ENCODE results near the gene ZBTB12. TPM values are rescaled to one million over a fixed set of nuclear protein-coding genes. Genes with fewer than 3 reads are reported as not detected.

The ZBTB12 gene
- total and polyA plus RNA-seq, 9 of the 15 experiments (the other 6 are each of a cell fraction or from before 2014, with no cell fraction given), result 0.03 to 12.4 (median 5.8) TPM; not detected in 1

GRCh38 chr6:31884528-31885035, 17.3 kb downstream of the ZBTB12 start (continued):
- TF ChIP-seq MGA (IDR thresholded peaks at IDR 0.05), result no peak
- no peak for TF ChIP-seq E2F3 (CRISPR knock-in tag; IDR thresholded peaks at IDR 0.05)
- no peak for TF ChIP-seq ZBTB40 (IDR thresholded peaks at IDR 0.05)
- TF ChIP-seq ZBTB40 (CRISPR knock-in tag; IDR thresholded peaks at IDR 0.05), result no peak
- TF ChIP-seq IRF9 (tag; IDR thresholded peaks at IDR 0.05), result no peak
